KMS-11 (cell line): ENCODE data around the gene REXO4.

ENCODE experiments used
- H2AFZ ChIP-seq: fragments of 200-600 bp; sonication (generic); 2 replicates; pipeline ENCODE4 v1.6.1; 2016; ENCODE audit warnings: antibody characterized with exemption, mixed run types, low read depth
- H3K27ac ChIP-seq: fragments of 200-600 bp; sonication (generic); 2 replicates; pipeline ENCODE4 v1.6.1; 2016; ENCODE audit warnings: mild to moderate bottlenecking, mixed run types
- H3K27me3 ChIP-seq: fragments of 200-600 bp; sonication (generic); 2 replicates; pipeline ENCODE4 v1.6.1; 2017; ENCODE audit warnings: mild to moderate bottlenecking, low read depth, mixed run types, moderate library complexity; ENCODE audit not compliant: insufficient read depth
- H3K36me3 ChIP-seq: fragments of 200-600 bp; sonication (generic); 2 replicates; pipeline ENCODE4 v1.6.1; 2017; ENCODE audit warnings: mild to moderate bottlenecking, mixed run types; ENCODE audit not compliant: insufficient read depth
- H3K4me1 ChIP-seq: fragments of 200-600 bp; sonication (generic); 2 replicates; pipeline ENCODE4 v1.6.1; 2016; ENCODE audit warnings: mild to moderate bottlenecking, low read depth, mixed run types; ENCODE audit not compliant: poor library complexity, severe bottlenecking
- H3K4me2 ChIP-seq: fragments of 200-600 bp; sonication (generic); 2 replicates; pipeline ENCODE4 v1.7.0; 2016; ENCODE audit warnings: mild to moderate bottlenecking, mixed run types
- H3K4me3 ChIP-seq: fragments of 200-600 bp; sonication (generic); IDR thresholded peaks from 2 replicates; pipeline ENCODE4 v1.6.1; 2017; ENCODE audit warnings: low read depth, low read length, mixed read lengths; ENCODE audit not compliant: insufficient read depth
- H3K79me2 ChIP-seq: fragments of 200-600 bp; sonication (generic); 2 replicates; pipeline ENCODE4 v1.6.1; 2016; ENCODE audit warnings: low read depth, mixed run types; ENCODE audit not compliant: insufficient read depth
- H3K9ac ChIP-seq: fragments of 200-600 bp; sonication (generic); 2 replicates; pipeline ENCODE4 v1.6.1; 2016; ENCODE audit warnings: mild to moderate bottlenecking, mixed run types
- H4K20me1 ChIP-seq: fragments of 200-600 bp; sonication (generic); 2 replicates; pipeline ENCODE4 v1.6.1; 2016; ENCODE audit warnings: mild to moderate bottlenecking, mixed run types; ENCODE audit not compliant: insufficient read depth
- CTCF ChIP-seq: fragments of 200-600 bp; sonication (generic); conservative IDR thresholded peaks from 2 replicates; pipeline ENCODE4 v1.6.1; 2017; ENCODE audit warnings: low read depth, mild to moderate bottlenecking, antibody characterized with exemption, low read length, moderate library complexity, mixed read lengths

Gene REXO4

GRCh38 chr9:133463864-133464615, 46.2 kb upstream of the REXO4 start:
- Histone ChIP-seq H3K4me2 (no peak overlapping the region), H3K36me3 (no peaks in the 10 kb centered on the region), H3K4me1 (no peaks in the 10 kb centered on the region), H3K79me2 (no peaks in the 10 kb centered on the region), H3K27ac (no peak overlapping the region), H4K20me1 (no peaks in the 10 kb centered on the region), H3K4me3 (no peak overlapping the region), H2AFZ (no peak overlapping the region), H3K9ac (no peak overlapping the region), H3K27me3 (peaks cover 72% of the 10 kb centered on the region)
- no peak for TF ChIP-seq CTCF

GRCh38 chr9:133463234-133463863, 45.5 kb upstream of the REXO4 start:
- TF ChIP-seq CTCF: 0 out of 2 replicates have a peak, but pooled peaks have one; percentile 17
- Histone ChIP-seq H3K4me3 (no peak overlapping the region), H3K4me1 (no peaks in the 10 kb centered on the region), H3K79me2 (no peaks in the 10 kb centered on the region), H4K20me1 (no peaks in the 10 kb centered on the region), H3K27me3 (peaks cover 78% of the 10 kb centered on the region), H2AFZ (no peak overlapping the region), H3K4me2 (no peak overlapping the region), H3K27ac (no peak overlapping the region), H3K36me3 (no peaks in the 10 kb centered on the region), H3K9ac (no peak overlapping the region)

GRCh38 chr9:133461975-133462374, 44.2 kb upstream of the REXO4 start:
- Histone ChIP-seq H4K20me1 (no peaks in the 10 kb centered on the region), H3K4me2 (no peak overlapping the region), H3K4me3 (no peak overlapping the region), H3K27me3 (peaks cover 80% of the 10 kb centered on the region), H3K79me2 (no peaks in the 10 kb centered on the region), H3K27ac (no peak overlapping the region), H3K4me1 (no peaks in the 10 kb centered on the region), H3K36me3 (no peaks in the 10 kb centered on the region), H3K9ac (no peak overlapping the region), H2AFZ (no peak overlapping the region)
- no peak for TF ChIP-seq CTCF

- Histone ChIP-seq H3K9ac (no peak overlapping the region; the same call in 1 of the 2 replicates), H2AFZ (no peak overlapping the region), H3K4me1 (no peaks in the 10 kb centered on the region)
Observed at GRCh38 chr9:133460405-133461175, 42.8 kb upstream of the REXO4 start.

More at GRCh38 chr9:133460405-133461175, 42.8 kb upstream of the REXO4 start:
- H3K27me3 ChIP-seq: peaks cover 80% of the 10 kb centered on the region
- no peaks in the 10 kb centered on the region for H3K79me2 ChIP-seq
- no peaks in the 10 kb centered on the region for H4K20me1 ChIP-seq
- no peak overlapping the region for H3K4me3 ChIP-seq
- TF ChIP-seq CTCF: no peak
- H3K27ac ChIP-seq: no peak overlapping the region
- no peaks in the 10 kb centered on the region for H3K36me3 ChIP-seq
- H3K4me2 ChIP-seq: peak overlapping the region; percentile 82; the same call in 1 of the 2 replicates
